Tongue (tissue), 2 donors: ENCODE results near the gene TBKBP1. TPM values are rescaled to one million over a fixed set of nuclear protein-coding genes. Genes with fewer than 3 reads are reported as not detected.
"Not testable (repeated sequence)": the region's sequence is repeated elsewhere in the genome, so short reads cannot be mapped to it uniquely, and the experiment has no call there.

Experiments
- DNase-seq: peaks from one replicate; pipeline ENCODE4 v3.0.0-alpha.2; 2015
- total RNA-seq: library from RNA; depleted of rRNA; stranded (reverse); fragments of >200 nt; gene quantifications from one replicate; pipeline ENCODE4 v1.2.3, GENCODE V29; 2014

TBKBP1 gene
- total RNA-seq, 1 donor from 2014 or later = 11.4 TPM

GRCh38 chr17:47682138-47682537, 11.8 kb upstream of the TBKBP1 start:
- DNase-seq = no peak

DNA sequence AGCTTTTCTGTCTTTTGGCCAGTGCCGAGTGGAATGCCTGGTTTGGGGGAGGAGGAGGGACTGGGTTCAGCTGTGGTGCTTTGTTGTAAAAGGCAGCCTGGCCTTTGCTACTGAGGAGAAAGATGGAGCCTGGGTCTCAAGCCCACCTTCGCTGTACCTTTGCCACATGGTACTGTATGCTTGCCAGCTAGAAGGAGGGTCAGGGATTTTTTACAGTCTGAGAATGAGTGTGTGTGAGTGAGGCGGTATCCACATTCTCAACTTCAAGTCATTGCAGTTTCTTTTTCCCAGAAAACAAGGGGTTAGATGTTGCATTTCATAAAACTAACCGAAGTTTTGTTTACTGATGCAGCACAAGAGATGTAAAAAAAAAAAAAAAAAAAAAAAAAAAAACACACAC, 11.2 kb upstream of the TBKBP1 start:
- not testable (repeated sequence) for DNase-seq

- DNase-seq = no peak
Measured at GRCh38 chr17:47684025-47684424, 9.9 kb upstream of the TBKBP1 start.

- no peak for DNase-seq
Measured at GRCh38 chr17:47684535-47685193, 9.3 kb upstream of the TBKBP1 start.

DNA sequence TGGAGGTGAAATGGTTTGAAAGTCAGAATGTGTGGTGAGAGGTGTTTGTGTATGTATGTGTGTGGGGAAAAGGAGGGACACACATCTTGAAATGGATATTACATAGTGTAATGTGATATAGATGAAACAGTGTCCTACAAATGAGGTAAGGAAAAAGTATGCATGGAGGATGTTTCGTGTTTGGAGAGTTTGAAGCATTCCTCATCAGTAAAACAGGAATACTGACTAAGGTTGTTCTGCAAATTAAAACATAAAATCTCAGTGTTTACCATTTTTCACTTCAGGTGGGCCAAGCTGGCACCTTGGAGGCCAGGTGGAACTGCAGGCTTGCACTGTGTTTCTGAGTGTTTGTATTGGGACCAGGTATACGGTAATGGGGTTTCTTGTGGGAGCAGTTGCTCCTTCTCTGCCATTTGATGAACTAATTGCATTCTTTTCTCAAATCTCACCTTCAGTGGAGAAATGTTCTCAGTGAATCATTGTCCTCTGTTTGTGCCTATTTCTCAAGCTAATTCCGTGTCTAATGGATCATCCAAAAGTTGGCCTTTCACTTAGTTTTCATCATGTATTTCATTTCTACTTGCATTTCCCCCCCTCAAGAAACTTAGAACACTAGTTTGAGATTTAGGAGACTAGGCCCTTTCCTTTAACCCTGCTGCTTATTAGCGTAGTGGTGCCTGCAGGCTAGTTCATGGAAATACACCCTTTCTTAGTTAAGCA, 8.2 kb upstream of the TBKBP1 start:
- no peak for DNase-seq

DNA sequence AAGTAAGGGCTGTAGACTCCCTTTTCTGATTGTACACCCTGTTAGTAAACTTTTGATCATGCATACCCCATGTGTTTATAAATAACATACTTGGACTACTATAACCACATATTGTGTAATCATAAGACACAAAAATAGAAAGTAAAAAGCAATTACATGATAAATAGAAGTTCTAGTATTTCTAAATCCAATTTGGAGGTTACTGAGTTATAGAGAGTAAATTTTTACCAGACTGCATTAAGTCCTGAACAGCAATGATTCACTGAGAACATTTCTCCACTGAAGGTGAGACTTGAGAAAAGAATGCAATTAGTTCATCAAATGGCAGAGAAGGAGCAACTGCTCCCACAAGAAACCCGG, 7.7 kb upstream of the TBKBP1 start:
- no peak for DNase-seq

- no peak for DNase-seq
Measured at GRCh38 chr17:47686664-47687327, 7.2 kb upstream of the TBKBP1 start.

DNA sequence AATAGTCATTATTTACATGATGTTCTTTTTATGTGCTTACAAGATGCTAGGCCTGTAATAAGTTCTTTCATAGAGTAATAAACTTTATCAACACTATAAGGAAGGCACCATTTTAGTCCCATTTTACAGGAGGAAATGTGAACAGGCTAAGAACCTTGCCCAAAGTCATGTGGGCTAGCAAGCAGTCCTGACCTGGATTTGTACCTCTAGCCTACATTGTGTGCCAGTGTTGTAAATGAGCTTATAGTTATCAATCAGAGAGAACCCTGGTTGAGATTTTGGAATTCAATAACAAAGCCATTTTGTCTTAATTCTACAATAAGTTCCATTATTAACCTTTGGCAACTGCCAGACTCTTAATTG, 6.7 kb upstream of the TBKBP1 start:
- no peak for DNase-seq

GRCh38 chr17:47687748-47688147, 6.2 kb upstream of the TBKBP1 start:
- no peak for DNase-seq

DNA sequence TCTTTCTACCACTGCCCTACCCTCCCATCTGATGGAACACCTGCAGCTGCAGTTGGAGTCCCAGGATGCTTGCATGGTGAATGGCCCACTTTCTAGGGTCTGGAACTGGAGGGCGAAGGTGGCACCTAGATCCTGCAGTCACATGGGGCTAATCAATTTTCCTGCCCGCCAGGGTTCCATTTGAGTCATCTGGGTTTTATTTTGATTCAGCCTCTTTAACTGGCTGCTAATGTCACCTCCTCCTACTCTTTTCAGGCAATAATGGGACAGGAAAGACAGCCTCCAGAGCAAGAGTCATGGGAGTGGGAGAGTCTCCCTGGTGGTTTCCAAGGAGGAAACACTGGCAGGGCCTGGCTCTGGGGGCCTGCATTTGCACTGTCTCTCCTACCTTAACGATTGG, 3.8 kb upstream of the TBKBP1 start:
- DNase-seq = no peak

GRCh38 chr17:47692137-47692894, 1.6 kb upstream of the TBKBP1 start:
- no peak for DNase-seq

GRCh38 chr17:47692895-47693730, 848 bp upstream of the TBKBP1 start:
- DNase-seq = no peak

DNA sequence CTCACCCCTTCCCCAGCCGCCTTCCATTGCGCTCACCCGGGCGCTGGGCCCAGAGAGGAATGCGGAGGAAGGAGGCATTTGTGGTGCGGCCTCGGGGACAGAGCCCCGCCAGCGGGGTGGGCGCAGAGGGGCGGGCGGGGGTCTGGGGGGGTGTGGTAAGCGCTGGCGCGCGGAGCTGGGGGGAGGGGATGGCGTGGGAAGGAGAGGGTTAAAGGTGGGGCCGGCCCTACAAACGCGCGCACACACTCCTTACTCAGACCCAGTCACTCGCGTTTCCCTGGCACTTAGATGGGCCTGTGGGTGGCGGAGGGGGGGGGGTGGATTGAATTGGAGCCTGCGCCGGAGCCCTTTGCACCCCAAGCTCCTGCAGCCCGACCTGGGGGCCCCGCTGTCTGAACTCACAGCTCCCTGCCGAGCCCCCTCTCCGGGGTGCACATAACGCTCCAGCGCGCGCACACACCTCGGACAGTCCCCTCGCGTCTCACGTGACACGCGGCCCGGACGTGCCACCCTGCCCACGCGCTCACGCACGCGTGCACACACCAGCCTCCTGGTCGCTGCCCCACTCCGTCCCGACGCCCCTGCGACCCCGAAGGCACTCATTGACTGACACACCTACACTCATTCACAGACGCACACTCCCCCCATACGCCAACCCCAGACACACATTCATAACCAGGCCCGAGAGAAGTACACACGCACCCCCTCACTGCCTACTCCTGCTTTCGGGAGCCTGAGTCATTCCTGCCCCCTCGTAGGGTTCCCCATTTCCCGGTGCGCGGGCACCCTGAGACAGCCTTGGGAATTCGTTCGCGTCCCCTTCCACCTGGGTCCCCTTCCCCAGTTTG, 844 bp downstream of the TBKBP1 start:
- no peak for DNase-seq

DNA sequence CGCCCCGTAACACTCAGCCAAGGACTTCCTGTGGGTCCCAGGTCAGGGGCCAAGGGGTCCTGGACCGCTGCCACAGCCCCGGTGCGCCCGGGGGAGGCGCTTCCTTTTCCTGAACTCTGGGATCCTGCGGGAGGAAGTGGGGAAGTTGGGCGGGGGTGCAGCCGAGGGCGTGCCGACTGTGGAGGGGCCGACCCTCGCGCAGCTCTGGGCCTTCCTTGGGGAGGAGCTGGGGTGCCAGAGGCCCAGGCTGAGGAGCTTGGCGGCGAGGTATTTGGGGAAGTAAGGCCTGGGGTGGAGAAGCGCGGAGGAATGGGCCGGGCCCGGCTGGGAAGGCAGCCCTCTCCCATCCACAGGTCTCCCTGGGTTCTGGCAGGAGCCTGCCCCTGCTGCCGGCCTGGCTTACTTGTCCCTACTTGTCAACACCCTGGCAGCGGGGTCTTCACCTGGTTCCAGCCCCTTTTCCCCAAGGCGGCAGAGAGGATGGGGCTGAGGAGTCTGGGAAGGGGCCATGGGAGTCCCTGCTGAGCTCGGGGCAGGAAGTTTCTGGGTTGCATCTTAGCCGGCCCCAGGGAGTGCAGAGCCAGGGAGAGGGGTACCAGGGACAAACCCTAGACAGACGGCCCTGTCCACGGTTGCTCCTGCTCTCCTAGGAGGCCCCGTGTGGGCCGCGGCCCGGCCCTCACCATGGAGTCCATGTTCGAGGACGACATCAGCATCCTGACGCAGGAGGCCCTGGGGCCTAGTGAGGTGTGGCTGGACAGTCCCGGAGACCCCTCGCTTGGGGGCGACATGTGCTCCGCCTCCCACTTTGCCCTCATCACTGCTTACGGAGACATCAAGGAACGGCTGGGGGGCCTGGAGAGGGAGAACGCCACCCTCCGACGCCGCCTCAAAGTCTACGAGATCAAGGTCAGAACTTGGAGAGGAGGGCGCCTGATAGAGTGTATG, 1.7 kb downstream of the TBKBP1 start:
- peak; percentile 62 for DNase-seq

DNA sequence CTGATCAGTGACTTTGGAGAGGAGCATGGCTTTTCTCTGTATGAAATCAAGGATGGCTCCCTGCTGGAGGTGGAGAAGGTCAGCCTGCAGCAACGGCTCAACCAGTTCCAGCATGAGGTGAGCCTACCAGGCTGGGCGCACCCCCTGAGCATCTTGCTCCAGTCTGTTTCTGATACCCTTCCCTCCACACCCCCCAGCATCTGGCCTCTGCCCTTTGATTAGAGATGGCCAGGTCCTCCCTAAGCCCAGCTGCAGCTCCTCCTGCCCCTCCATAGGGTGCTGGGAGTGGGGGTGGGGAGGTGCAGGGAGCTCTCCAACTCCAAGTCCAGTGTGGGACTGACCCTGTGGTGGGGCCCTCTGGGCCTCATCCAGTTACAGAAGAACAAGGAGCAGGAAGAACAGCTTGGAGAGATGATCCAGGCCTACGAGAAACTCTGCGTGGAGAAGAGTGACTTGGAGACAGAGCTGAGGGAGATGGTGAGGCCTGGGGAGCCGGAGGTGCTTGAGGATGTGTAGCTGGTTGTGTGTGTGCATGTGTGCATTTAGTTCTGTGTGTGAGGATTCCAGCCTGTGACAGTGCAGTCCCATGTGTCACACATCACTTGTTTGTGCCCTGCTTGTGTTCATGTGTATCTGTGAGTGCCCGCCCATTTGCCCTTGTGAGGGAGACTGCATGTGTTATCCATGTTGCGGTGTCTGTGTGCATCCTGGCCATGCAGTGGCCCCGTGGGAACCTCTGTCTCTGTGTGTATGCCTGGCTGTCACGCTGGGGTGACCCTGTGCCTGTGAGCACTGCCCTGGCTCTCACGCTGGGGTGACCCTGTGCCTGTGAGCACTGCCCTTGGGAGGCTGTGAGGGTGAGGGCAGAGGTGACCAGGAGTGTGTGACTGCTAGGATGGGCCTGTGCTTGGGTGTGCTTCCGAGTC, 3.0 kb downstream of the TBKBP1 start:
- no peak for DNase-seq

DNA sequence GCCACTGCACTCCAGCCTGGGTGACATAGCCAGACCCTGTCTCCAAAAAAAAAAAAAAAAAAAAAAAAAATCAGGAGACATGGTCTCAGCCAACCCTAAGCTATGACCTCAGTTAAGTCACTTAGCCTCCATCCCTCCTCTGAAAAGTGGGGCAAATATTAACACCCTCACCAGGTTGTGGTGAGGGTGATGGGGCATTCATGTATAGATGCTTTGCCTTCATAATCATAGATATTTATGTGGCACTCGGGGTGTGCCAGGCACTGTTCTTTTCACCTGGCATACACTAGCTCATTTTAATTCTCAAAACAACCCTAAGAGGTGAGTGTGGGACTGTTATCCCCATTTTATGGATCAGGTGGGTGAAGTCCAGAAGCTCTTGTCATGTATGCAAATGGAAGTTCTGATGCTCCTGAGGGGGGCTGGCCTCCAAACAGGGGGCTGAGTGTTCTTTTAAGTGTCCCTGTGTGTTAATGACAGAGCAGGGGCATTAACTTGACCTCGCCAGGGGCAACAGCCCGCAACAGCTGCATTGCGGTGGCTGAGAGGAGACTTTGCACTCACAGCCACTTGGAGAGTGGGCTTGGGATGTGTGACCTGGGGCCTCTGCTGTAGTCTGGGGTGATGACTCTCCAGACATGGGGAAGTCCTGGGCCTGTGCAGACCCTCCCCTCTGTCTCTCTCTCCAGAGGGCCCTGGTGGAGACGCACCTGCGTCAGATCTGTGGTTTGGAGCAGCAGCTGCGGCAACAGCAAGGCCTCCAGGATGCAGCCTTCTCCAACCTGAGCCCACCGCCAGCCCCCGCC, 4.1 kb downstream of the TBKBP1 start:
- no peak for DNase-seq

- peak; percentile 72 for DNase-seq
Measured at GRCh38 chr17:47698749-47699535, 5.0 kb downstream of the TBKBP1 start.
